Lung (tissue), 12 donors: ENCODE results near the gene PTPRN2. TPM values are rescaled to one million over a fixed set of nuclear protein-coding genes. Genes with fewer than 3 reads are reported as not detected.

ENCODE experiments used
- ATAC-seq: fragments of 200-7000 bp; cut with Tn5 transposase; one replicate; pipeline ENCODE4 v1.9.1; 2020; ENCODE audit warnings: moderate number of reproducible peaks; ENCODE audit not compliant: insufficient read depth, low FRiP score
- DNase-seq, 3 donors: peaks; one replicate each; pipeline ENCODE4 v3.0.0-alpha.2; 2013 to 2017
- H3K27ac ChIP-seq, 2 donors: one replicate each; pipeline ENCODE4 v1.5.1; 2013; ENCODE audit warnings: mild to moderate bottlenecking in 2 of 2, moderate library complexity in 2 of 2, control low read depth in 1 of 2, inconsistent platforms in 1 of 2, low read depth in 1 of 2, low read length in 1 of 2
- H3K27me3 ChIP-seq, 3 donors: one replicate each; pipeline ENCODE4 v1.5.1; 2013; ENCODE audit warnings: low read length in 2 of 3; ENCODE audit not compliant: control insufficient read depth in 3 of 3, insufficient read depth in 3 of 3
- H3K36me3 ChIP-seq, 4 donors: one replicate each; pipeline ENCODE4 v1.5.1; 2013; ENCODE audit warnings: low read length in 4 of 4, mild to moderate bottlenecking in 1 of 4, moderate library complexity in 1 of 4; ENCODE audit not compliant: control insufficient read depth in 4 of 4, insufficient read depth in 4 of 4
- H3K4me1 ChIP-seq, 5 donors: one replicate each; pipeline ENCODE4 v1.5.1; 2013; ENCODE audit warnings: low read length in 5 of 5, mild to moderate bottlenecking in 2 of 5, moderate library complexity in 1 of 5; ENCODE audit not compliant: control insufficient read depth in 5 of 5, insufficient read depth in 5 of 5
- H3K4me3 ChIP-seq: one replicate; pipeline ENCODE4 v1.5.1; 2013; ENCODE audit warnings: mild to moderate bottlenecking, control low read depth, moderate library complexity
- H3K9ac ChIP-seq, 2 donors: one replicate each; pipeline ENCODE4 v1.5.1; 2013; ENCODE audit warnings: low read length in 2 of 2, control low read depth in 1 of 2; ENCODE audit not compliant: insufficient read depth in 1 of 2
- H3K9me3 ChIP-seq, 4 donors: one replicate each; pipeline ENCODE4 v1.5.1; 2013; ENCODE audit warnings: low read length in 3 of 4, mild to moderate bottlenecking in 1 of 4, moderate library complexity in 1 of 4; ENCODE audit not compliant: control insufficient read depth in 4 of 4, insufficient read depth in 3 of 4
- WGBS, 2 donors: extraction: QIAGEN DNeasy Blood & Tissue Kit; methylation state at CpG; one replicate each; pipeline ENCODE4 v1.1.7; 2013; 5-methylcytosine and 5-hydroxymethylcytosine counted together
- polyA plus RNA-seq, 2 donors: library from polyadenylated mRNA; stranded (reverse); fragments of 200-250 nt; gene quantifications; one replicate each; pipeline ENCODE4 v1.2.1, GENCODE V29; 2013
- total RNA-seq, 2 donors: library from RNA; depleted of rRNA in 1 of 2; stranded (reverse); fragments of >200 nt in 1 of 2; gene quantifications; one replicate each; pipeline ENCODE4 v1.2.1, GENCODE V29; 2014 to 2021
- TF ChIP-seq, protein P1 (sequence below): IDR thresholded peaks from 2 replicates; pipeline ENCODE4 v1.5.1; 2012; ENCODE audit warnings: mild to moderate bottlenecking; ENCODE audit errors: control extremely low read depth, extremely low read depth
- donor health status: control.
- donor health status: control.
- donor health status: Bipolar disorder and iron deficiency.
- donor health status: healthy.
- donor health status: DM: yes; HTN: yes; CAD: no.

PTPRN2 gene
- total and polyA plus RNA-seq, 4 donors: 2.1 to 7.4 (median 4.4) TPM

DNA sequence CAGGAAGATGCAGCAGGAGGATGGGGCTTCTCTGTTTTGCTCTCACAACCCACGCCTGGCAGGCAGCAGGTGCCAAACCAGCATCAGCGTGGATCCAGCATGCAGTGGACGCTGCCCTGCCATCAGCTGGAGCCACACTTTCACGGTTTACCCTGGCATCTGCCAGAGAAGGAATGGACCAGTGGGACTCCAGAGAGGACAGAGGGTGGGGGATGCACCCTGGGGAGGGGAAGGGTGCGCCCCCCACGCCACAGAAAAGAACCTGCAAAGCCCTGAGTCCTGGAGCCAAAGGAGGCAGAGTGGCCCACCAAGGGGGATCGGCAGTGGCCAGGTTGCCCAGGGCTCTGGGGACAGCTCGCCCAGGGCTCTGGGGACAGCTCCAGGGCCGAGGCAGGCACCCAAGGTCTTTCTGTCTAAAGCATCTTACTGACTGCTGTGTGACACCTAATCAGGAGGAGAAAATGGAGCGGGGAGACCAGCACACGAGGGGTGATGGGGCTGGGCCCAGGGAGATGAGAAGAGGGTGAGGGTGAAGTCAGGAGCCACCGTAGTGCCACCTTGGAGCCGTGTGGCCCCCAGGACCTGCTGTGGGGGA lies 1025.7 kb downstream of the PTPRN2 start:
- no peak for ATAC-seq
- Histone ChIP-seq H3K27ac (no peak overlapping the region), H3K9ac (no peak overlapping the region), H3K4me3 (no peak overlapping the region), H3K27me3 (no peaks in the 10 kb centered on the region), H3K4me1 (no peaks in the 10 kb centered on the region), H3K9me3 (peaks cover 0 to 5% (median 0%) of the 10 kb centered on the region in 4 donors), H3K36me3 (no peaks in the 10 kb centered on the region)
- WGBS, 2 donors: 90 to 95% methylated on average over 13 of the region's 13 CpGs
- DNase-seq: no peak
- TF ChIP-seq, protein P1, sequence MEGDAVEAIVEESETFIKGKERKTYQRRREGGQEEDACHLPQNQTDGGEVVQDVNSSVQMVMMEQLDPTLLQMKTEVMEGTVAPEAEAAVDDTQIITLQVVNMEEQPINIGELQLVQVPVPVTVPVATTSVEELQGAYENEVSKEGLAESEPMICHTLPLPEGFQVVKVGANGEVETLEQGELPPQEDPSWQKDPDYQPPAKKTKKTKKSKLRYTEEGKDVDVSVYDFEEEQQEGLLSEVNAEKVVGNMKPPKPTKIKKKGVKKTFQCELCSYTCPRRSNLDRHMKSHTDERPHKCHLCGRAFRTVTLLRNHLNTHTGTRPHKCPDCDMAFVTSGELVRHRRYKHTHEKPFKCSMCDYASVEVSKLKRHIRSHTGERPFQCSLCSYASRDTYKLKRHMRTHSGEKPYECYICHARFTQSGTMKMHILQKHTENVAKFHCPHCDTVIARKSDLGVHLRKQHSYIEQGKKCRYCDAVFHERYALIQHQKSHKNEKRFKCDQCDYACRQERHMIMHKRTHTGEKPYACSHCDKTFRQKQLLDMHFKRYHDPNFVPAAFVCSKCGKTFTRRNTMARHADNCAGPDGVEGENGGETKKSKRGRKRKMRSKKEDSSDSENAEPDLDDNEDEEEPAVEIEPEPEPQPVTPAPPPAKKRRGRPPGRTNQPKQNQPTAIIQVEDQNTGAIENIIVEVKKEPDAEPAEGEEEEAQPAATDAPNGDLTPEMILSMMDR: no peak

DNA sequence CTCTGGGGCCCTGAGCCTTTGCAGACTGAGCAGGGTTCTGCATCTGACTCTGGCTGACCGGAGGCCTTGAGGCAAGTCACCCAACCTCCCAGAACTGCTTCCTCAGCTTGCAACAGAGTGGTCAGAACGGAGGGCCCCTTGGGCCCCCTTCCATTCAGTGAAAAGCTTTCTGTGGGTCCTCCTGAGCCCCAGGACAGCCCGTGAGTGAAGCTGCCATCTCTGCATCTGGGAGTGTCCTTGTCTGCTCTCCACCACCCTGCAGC lies 1026.2 kb downstream of the PTPRN2 start:
- no peak for ATAC-seq

DNA sequence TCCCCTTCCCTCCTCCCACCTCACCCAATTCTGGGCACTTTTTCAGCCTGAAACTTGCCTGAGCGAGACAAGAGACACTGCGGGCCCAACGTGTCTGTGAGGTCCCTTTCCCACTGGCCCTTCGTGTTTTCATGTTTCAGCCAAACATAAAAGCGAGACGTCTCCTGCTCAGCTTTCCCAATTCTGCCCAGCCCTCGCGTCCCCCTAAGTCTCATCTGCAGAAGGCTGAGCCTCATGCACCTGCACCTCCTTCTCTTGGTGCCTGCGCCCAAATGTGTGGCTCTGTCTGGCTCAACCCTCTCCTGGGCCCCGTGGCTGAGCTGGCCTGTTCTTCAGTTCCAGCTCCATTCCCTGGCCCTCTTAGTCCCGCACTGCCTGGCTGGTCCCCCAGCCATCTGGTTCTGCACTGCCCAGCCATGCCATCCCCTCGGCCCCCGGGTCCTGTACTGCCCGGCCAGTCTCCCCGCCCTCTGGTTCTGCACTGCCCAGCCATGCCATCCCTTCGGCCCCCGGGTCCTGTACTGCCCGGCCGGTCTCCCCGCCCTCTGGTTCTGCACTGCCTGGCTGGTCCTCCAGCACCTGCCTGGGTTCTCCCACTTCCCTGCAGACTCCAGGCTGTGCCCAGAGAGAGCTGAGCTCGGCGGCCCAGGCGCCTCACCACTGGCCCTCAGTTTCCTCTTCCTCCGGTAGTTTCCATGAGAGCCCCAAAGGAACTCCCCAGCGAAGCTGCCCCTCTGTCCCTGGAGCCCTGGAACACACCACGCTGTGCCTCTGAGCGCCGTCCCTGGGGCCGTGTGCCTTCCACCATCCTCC lies 1026.7 kb downstream of the PTPRN2 start:
- H3K9ac ChIP-seq: no peak overlapping the region
- H3K4me1 ChIP-seq: peaks cover 0 to 5% (median 0%) of the 10 kb centered on the region in 5 donors
- DNase-seq: no peak
- H3K9me3 ChIP-seq: peaks cover 0 to 5% (median 0%) of the 10 kb centered on the region in 4 donors
- no peak overlapping the region for H3K4me3 ChIP-seq
- TF ChIP-seq, protein P1: no peak
- no peak for ATAC-seq
- no peaks in the 10 kb centered on the region for H3K27me3 ChIP-seq
- WGBS, 2 donors: 89 to 91% methylated on average over 29 of the region's 29 CpGs
- H3K27ac ChIP-seq: no peak overlapping the region
- H3K36me3 ChIP-seq: no peaks in the 10 kb centered on the region

More for the DNA sequence above, 1026.2 kb downstream of the PTPRN2 start:
- peaks cover 0 to 5% (median 0%) of the 10 kb centered on the region in 4 donors for H3K9me3 ChIP-seq
- DNase-seq: no peak
- 80 to 89% methylated on average over 3 of the region's 3 CpGs for WGBS, 2 donors
- H3K9ac ChIP-seq: no peak overlapping the region
- no peak overlapping the region for H3K27ac ChIP-seq
- H3K36me3 ChIP-seq: no peaks in the 10 kb centered on the region
- TF ChIP-seq, protein P1: no peak
- H3K4me1 ChIP-seq: no peaks in the 10 kb centered on the region
- H3K27me3 ChIP-seq: no peaks in the 10 kb centered on the region
- no peak overlapping the region for H3K4me3 ChIP-seq
